ENCODE results near the gene PRKG2. TPM values are rescaled to one million over a fixed set of nuclear protein-coding genes. Genes with fewer than 3 reads are reported as not detected.

PRKG2 gene
- total RNA-seq, 4 donors from 2014 or later = 0.34 to 1.7 (median 1.2) TPM

DNA sequence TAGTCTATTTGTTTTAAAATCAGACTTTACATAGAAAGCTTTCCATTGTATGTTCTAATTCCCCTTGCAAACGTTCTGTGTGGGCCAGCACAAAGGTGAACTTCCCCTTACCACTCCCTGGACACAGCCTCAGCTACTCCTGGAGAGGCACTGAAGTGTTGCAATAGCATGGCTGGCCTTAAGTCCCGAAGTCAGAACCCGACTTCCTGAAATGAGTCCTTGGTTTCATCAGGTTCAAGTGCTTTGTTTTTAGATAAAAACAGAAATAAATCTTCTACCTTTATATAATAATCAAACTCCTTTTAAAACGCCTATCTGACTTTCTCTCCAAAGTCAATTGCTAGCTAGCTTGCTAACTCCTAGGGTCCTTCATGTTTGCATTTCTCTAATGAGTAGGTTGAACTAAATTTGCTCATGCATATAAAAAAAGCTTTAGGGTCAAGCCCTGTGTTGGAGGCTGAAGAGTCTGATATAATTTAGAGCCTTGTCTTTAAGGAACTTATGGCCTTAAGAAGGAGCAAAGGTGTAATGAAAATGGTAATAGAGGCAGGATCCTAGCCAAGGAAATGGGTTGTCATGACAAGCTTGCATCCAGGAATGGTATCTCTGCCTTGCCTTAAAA is 175.6 kb downstream of the PRKG2 start:
- WGBS, 2 donors = 42 to 55% methylated on average over 4 of the region's 4 CpGs
- no peak overlapping the region for H3K4me3 ChIP-seq (ENCODE audit: low read depth, poor library complexity, severe bottlenecking)
- no peak for TF ChIP-seq POLR2A (IDR thresholded peaks at IDR 0.05)
- TF ChIP-seq, protein P1, sequence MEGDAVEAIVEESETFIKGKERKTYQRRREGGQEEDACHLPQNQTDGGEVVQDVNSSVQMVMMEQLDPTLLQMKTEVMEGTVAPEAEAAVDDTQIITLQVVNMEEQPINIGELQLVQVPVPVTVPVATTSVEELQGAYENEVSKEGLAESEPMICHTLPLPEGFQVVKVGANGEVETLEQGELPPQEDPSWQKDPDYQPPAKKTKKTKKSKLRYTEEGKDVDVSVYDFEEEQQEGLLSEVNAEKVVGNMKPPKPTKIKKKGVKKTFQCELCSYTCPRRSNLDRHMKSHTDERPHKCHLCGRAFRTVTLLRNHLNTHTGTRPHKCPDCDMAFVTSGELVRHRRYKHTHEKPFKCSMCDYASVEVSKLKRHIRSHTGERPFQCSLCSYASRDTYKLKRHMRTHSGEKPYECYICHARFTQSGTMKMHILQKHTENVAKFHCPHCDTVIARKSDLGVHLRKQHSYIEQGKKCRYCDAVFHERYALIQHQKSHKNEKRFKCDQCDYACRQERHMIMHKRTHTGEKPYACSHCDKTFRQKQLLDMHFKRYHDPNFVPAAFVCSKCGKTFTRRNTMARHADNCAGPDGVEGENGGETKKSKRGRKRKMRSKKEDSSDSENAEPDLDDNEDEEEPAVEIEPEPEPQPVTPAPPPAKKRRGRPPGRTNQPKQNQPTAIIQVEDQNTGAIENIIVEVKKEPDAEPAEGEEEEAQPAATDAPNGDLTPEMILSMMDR (IDR thresholded peaks at IDR 0.05) = no peak
- intact Hi-C loops (cut with DNase I; ENCODE audit: low total_unique reads) = no loop called here
- no peak for DNase-seq (ENCODE audit: low spot score in 2 of 2)

DNA sequence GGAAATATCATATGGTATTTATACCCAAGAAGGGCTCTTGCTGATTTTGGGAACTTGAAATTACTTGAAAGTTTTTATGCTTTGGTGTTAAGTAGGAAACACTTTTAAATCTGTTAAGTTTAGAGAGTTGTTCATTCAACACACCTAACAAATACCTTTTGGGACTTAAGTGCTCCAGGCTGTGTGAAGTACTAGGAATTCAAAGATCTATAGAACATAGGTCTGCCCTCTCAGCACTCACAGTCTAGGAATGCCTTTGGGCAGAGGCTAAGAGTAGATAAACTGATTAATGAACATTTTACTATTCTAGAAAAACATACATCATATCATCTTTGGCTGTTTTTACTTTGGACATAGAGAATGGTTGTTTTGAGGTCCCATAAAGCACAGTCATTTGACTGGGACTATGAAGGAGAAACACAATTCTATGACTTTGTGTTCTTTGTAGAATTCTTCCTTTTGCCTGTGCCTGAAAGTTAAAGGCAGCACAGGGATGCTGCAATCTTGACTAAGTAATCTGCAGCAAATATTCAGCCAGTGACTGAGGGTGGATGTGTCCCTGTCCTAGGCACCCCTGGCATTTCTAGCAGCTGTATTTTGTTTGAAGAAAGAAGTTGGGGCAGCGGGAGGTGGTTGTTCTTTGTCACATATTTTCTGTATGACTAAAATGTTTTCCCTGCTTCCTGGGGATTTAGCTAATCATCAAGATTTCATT is 176.2 kb downstream of the PRKG2 start:
- TF ChIP-seq, protein P1 (IDR thresholded peaks at IDR 0.05) = no peak
- TF ChIP-seq POLR2A (IDR thresholded peaks at IDR 0.05) = no peak
- WGBS, 2 donors = 70 to 75% methylated on average over 1 of the region's 1 CpG
- intact Hi-C loops (cut with DNase I; ENCODE audit: low total_unique reads) = no loop called here

More for the DNA sequence above, 176.2 kb downstream of the PRKG2 start:
- no peak for DNase-seq (ENCODE audit: low spot score in 2 of 2)
- H3K4me3 ChIP-seq (ENCODE audit: low read depth, poor library complexity, severe bottlenecking) = no peak overlapping the region

Other genes with a start within 250 kb of the PRKG2 start
- gene BMP3, start 184.5 kb downstream of the PRKG2 start, total RNA-seq = 1 to 10 TPM in 3 of 4 donors, under 1 TPM in 1; 0.83 to 1.5 (median 1.2) TPM

Measured in lower leg skin (tissue), 4 donors.